HG03196 (cell line): ENCODE measurements around the gene IMPG2.

ENCODE experiments used
- ATAC-seq: cut with Tn5 transposase; IDR thresholded peaks from one replicate; pipeline ENCODE4 v1.9.1; 2021; ENCODE audit not compliant: unreplicated experiment

IMPG2 gene

GRCh38 chr3:101278727-101279126 is 41.6 kb downstream of the IMPG2 start:
- ATAC-seq: no peak

GRCh38 chr3:101273608-101274007 is 46.8 kb downstream of the IMPG2 start:
- ATAC-seq: no peak

DNA sequence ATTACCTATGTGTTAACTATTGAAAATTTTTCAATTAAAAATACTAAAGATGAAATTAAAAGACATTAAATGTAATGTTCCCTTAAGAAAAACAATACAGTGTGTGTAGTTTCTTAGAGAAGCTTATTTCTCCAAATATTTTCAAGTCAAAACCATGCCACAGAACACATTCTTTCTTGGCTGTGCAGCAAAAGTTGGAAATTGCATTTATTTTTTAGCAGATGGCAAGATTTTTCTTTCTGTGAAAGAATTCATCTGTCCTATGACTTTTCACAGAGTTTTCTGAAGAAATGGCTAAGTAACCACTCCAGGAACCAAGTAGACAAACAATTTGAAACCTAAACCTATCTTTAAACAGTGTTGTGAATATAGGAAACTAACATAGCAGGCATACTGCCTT is 47.2 kb downstream of the IMPG2 start:
- no peak for ATAC-seq

GRCh38 chr3:101271728-101272127 is 48.6 kb downstream of the IMPG2 start:
- ATAC-seq: no peak

DNA sequence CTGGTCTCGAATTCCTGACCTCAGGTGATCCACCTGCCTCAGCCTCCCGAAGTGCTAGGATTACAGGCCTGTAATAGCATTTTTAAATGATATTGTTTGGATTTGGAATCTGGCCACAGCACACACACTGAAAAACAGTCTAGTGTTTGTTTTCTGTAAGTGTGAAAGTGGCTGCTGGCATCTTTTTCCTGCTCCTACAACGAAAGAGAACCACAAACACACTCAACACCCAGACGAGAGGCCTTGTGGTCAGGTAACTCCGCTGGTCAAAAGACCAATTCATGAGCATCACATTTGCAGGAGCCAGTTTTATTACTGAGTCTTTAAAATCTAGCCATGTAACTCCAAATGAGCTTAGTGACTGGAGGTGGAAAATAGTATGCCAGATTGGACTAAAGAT is 50.2 kb downstream of the IMPG2 start:
- ATAC-seq: no peak

GRCh38 chr3:101268971-101269671 is 51.3 kb downstream of the IMPG2 start:
- no peak for ATAC-seq

GRCh38 chr3:101268141-101268540 is 52.2 kb downstream of the IMPG2 start:
- no peak for ATAC-seq

DNA sequence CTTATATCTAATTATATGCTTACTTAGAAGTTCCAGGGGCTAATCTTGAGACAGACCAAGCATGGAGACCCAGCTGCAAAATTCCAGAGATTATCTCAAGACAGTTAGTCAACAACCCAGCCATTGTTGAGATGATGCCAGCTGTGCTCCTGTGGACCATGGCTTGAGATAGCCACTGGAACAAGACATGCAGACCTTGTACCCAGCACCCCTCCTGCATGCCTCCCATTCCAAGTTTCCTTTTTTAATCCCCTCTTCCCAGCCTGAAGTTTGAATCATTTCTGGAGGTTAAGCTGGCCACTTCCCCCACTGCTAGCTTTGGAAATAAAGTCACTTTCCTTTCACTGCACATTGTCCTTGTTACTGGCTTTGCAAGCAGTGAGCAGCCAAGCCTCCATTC is 53.8 kb downstream of the IMPG2 start:
- ATAC-seq: no peak

- no peak for ATAC-seq
These were observed 54.3 kb downstream of the IMPG2 start for GRCh38 chr3:101266071-101266470.

DNA sequence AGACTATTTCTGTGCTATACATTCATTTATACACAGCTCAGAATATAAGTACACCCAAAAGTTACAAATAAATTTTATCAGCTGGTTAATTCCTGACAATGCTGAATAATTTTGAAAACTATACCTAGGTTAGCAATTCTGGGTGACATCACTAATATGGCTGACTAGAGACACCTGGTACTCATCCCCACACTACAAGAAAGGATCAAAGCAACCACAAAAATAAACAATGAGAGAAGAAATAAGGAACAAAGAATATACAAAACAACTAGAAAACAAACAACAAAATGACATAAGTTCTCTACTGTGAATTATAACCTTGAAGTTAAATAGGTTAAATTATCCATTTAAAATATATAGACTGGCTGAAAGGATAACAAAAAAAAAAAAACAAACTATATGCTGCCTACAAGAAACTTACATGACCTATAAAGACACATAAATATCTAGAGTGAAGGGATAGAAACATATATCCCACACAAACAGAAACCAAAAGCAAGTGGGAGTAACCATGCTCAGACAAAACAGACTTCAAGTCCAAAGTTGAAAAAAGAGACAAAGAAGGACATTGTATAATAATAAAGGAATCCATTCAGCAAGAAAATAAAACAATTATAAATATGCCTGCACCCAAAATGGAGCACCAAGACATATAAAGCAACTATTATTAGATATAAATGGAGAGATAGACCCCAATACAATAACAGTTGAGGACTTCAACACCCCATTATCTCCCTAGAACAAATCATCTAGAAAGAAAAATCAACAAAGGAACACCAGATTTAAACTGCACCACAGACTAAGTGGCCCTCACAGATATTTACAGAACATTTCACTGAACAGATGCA is 57.8 kb downstream of the IMPG2 start:
- peak; percentile 72 for ATAC-seq

- no peak for ATAC-seq
These were observed 58.9 kb downstream of the IMPG2 start for GRCh38 chr3:101261506-101261905.

DNA sequence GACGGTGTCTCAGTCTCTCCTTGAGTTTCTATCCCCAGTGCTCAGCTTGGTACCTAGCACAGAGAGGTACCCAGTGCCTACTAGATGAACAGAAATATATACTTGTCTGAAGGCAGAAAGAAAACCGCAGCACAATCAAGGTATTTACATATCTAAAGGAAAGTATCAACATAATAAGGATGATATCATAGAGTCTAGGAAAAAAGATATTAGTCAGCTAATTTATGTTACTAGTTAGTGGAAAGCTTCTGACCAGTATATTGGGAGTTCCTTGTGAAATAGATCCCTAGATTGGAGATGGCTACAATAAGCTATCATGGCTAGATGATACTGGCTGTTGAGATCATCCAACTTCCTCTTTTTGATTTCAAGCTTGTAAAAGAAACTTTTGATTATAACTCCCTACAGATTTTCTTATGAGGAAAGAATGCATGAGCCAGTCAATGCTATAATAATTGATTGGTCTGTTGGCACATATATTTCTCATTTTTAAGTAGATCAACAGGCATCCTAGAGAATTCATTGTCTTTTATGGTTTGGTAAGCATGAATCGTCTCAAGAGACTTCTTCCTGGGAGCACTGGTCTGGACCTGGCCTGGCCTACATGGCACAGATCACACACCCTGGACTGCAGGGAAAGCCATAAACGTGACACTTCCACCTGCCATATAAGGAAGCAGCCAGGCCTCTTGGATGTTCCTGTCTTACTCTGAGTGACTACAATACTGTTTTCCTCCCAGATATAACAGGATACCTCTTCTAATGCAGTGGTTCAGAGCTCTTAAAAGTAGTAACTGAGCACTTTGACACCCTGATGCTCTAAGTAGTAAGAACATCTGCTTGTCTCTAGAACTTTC is 60.7 kb downstream of the IMPG2 start:
- no peak for ATAC-seq

DNA sequence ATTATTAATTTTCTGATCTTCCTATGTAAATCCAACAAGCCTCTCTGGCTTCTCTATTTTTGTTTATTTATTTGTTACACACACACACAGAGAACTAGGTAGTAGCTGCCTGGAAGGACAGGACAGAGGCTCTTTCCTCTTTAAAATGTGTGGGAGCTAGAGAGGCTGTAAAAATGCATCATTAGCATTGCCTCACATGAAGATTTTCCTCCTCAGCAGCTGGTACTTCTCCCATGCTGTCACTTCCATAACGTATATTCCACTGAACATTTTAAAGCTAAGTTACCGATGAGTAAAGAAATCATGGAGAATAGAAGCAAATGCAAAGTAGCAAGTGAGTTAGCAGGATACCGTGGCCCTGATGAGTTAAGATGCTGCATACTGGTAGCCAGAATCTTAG is 63.9 kb downstream of the IMPG2 start:
- ATAC-seq: no peak

DNA sequence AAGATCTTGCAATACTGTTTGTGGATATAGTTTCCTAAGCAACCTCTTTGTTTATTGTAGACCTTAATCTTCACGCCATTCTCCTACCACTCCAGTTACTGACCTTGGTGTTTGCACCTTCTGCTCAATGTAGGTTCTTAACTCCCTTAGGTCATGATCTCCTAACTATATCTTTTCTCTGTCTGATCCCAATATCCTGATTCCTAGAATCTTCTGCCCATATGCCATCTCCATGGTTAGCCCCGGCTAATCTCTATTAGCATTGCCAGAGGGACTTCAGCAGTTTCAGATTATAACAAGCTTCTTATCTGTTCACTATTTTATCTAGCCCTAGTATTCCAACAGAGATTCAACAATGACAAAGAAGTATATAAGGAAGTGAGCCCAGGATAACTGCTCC is 64.9 kb downstream of the IMPG2 start:
- no peak for ATAC-seq

DNA sequence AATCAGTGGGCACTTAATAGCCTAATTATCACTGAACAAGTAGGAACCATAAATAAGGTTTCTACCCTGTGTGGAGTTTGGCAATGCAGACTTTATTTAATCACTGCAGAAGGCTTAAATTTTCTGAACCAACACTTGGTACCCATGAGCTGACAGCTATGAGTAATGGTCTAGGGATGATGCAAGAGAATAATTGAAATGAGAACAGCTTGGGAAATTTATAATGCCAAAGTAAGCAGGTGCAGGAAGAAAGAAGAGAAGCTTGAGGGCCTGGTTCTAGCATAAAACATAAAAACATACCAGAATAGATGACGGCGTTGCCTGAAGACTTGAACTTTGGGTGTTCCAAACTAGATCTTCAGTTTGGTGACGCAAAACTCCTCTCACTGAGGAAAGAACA is 67.0 kb downstream of the IMPG2 start:
- ATAC-seq: no peak

DNA sequence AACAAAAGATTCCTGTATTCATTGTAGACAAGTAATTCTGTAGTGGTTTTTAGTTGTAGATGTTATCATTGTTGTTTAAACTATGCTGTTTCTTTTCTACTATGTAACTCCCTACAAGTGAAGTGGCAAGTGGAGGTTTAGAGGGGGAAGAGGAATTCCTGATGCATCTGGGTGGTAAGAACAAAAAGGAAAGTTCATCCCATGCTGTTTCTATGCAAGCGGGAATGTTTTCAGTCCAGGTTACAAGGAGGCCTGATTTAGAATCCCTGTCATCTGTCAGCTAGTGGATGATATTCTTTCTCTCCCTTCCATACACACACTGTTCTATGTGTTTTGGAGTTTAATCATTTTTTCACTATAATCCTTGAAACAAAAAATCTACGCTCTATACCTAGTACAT is 67.4 kb downstream of the IMPG2 start:
- ATAC-seq: no peak

GRCh38 chr3:101252307-101252706 is 68.1 kb downstream of the IMPG2 start:
- ATAC-seq: no peak

DNA sequence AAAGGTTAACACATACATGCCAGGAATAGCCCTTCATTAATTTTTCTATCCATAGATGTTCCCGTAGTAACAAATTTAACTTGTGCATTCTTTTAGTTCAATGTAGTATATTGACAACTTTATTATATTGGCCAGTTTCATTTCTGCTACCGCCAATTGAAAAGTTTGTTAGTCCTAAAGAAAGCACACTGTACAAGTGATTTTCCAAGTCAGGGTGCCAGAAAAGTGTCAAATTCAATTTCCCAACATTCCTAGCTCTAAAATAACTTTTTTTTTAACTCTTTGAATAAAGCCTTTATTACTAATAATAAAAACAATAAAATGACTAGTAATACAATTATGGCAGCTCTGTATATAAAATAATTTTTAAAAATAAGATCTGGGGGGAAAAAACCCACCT is 68.9 kb downstream of the IMPG2 start:
- no peak for ATAC-seq

- ATAC-seq: no peak
These were observed 70.9 kb downstream of the IMPG2 start for GRCh38 chr3:101249522-101249921.

GRCh38 chr3:101248736-101249135 is 71.6 kb downstream of the IMPG2 start:
- ATAC-seq: no peak

GRCh38 chr3:101244212-101244575 is 76.2 kb downstream of the IMPG2 start:
- no peak for ATAC-seq
